NCI-H2196 treated with DMSO at 0.1 percent for 48 hours (cell line): Measurements from ENCODE around the gene MAD2L2.

Experiments used
- DNase-seq: peaks from one replicate; lab custom pipeline; 2025; ENCODE audit not compliant: unreplicated experiment; lab: John Stamatoyannopoulos, UW

MAD2L2 gene

GRCh38 chr1:11654137-11654938 is 26.6 kb downstream of the MAD2L2 start, which contains the start of the genes FBXO2 and FBXO44:
Gene FBXO2 (minus strand): TSS chr1:11654429. CDS start chr1:11654340, 89 bp downstream.
Gene FBXO44 (plus strand): TSS chr1:11654877. CDS start chr1:11655836, 959 bp downstream.
- peak; percentile 13 for DNase-seq

- no peak for DNase-seq
Measured at GRCh38 chr1:11653861-11654136, 27.1 kb downstream of the MAD2L2 start.

GRCh38 chr1:11653101-11653860 is 27.7 kb downstream of the MAD2L2 start:
- no peak for DNase-seq

DNA sequence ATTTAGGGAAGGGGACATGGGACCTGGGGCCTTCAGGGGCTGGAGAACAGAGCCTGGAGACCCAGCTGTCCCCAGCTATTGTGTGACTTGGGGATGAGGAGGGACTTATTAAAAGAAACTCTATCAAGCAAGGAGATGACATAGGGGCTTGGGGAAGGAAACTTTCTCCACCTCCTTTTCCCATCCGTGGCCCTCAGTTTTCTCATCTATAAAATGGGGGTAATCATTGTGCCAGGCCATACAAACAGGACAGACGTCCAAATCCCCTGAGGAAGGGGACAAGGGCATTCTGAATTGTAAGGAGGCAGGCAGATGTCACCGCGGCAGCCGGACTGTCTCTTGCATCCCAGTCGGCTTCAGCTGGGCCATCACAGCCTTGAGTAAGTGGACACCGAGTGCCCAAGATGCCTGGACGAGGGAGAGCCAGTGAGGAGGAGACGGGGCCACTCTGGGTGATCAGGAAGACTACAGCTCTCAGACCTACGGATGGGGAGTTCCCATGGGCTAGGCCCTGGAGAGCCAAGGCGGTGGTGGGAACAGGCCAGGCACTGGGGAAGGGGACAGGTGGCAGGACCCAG is 28.7 kb downstream of the MAD2L2 start:
- no peak for DNase-seq

GRCh38 chr1:11651017-11651416 is 29.9 kb downstream of the MAD2L2 start:
- DNase-seq = no peak

GRCh38 chr1:11650331-11650991 is 30.5 kb downstream of the MAD2L2 start:
- no peak for DNase-seq

- no peak for DNase-seq
Measured at GRCh38 chr1:11649624-11650330, 31.2 kb downstream of the MAD2L2 start.

GRCh38 chr1:11649237-11649623 is 31.7 kb downstream of the MAD2L2 start:
- no peak for DNase-seq

DNA sequence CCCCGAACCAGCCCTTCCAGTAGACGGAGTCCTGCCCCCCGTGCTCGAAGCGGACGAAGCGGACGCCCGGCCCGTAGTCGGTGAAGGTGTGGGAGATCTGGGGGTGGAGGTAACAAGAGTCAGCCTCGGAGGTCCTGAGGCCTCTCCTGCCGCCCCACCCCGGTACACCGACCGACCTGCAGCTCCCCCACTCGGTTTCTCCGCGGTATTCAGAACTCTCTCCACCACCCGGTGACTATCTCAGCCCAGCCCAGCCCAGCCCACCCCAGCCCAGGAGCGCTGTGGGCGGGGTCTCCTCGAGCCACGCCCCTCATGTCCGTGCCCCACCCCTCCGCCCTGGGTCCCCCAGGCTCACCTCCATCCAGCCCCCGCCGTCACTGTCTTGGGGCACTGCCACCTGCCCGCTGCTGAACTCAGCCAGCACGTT is 32.2 kb downstream of the MAD2L2 start:
- no peak for DNase-seq

DNA sequence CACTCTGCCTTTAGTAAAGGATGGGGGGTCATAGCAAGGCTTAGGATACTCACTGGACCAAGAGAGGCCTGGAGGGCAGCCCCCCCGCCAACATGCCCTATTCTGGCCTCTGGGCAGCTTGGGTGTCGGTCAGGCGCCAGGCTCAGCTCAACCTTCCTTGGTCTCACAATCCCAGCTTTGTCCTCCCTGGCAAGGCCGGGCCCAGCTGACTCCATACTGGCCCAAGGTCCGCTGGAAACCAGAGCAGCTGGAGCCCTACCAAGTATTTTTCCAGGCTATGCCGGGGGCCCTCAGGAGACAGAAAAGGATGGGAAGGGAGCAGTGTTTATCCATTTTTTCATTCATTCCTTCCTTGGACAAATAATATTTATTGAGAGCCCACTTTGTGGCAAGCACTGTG is 32.9 kb downstream of the MAD2L2 start:
- DNase-seq = no peak

DNA sequence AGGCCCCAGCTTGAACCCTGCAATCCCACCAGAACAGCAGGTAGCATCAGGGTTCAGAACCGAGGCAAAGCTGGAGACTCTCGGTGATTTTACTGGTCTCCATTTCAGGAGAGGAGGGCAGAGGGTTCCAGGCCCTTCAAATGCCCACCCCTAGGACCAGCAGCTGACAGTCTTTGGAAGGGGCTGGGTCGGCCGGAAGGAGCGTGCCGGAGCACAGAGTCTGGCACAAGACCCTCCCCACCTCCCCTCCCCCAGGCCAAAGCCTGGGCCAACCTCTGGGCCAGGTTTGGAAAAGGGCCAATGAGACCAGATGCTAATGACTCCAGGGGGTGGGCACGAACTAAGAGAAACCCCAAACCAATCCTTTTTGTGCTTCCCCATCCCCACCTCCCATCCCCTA is 33.6 kb downstream of the MAD2L2 start:
- no peak for DNase-seq

GRCh38 chr1:11646317-11646716 is 34.6 kb downstream of the MAD2L2 start:
- DNase-seq = no peak

- DNase-seq = peak; percentile 57
Measured at GRCh38 chr1:11645670-11646265, 35.2 kb downstream of the MAD2L2 start.

- DNase-seq = no peak
Measured at GRCh38 chr1:11645270-11645669, 35.7 kb downstream of the MAD2L2 start.

DNA sequence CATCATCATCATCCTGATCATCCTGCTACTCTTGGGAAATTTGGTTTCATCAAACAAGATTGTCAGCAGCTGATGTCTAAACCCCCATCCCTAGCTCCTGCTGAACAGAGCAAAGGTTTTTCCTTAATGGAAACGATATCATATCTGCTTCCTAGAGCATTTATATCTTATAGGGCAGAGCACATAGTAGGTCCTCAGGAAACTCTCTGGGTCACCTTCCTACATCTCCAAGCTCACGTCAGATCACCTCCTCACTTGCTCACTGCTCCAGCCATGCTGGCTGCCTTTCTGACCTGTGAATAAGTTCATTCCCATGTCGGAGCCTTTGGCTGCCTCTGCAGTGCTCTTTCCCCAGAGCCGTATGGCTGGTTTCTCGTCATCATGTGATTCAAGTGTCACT is 37.2 kb downstream of the MAD2L2 start:
- no peak for DNase-seq

DNA sequence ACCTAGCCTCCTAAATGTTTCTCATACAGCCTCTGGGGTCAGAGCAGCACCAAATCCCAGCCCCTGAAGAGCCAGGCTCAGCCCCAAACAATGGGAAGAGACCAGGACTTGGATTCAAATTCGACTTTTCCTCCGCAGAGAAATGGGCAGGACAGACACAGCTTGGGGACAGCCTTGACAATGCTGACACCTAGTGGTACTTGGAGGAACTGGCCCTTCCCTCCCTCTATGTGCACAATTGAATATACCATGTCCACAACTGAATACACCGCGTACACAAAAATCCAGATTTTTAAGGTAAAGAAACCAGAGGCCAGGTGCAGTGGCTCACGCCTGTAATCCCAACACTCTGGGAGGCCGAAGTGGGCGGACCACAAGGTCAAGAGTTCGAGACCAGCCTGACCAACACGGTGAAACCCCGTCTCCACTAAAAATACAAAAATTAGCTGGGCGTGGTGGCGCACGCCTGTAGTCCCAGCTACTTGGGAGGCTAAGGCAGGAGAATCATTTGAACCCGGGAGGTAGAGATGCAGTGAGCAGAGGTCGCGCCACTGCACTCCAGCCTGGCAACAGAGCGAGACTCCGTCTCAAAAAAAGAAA is 38.4 kb downstream of the MAD2L2 start:
- peak; percentile 29 for DNase-seq

DNA sequence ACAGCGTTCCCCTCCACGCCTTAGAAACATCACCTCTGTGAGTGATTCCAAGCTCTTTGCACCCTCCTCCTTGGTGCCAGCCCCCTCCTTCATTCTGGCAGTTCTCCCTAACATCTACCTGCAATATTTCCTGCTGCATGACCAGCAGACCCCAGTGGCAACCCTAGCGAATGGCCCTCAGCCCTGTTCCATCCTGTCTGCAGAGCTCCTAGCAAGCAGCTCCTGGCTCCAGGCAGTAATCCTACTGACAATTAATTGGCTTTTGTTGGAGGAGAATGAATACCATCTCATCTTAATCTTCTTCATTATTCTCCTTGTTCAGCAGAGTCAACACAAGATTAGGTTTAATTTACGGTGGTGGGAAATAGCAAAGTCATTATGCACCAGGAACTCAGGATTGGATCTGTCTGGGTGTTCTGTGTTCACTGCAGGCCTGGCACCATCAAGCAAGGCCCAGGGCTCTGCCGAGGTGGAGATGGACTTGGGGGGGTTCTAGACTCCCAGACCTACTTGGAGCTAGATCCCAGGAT is 39.1 kb downstream of the MAD2L2 start:
- DNase-seq = no peak

DNA sequence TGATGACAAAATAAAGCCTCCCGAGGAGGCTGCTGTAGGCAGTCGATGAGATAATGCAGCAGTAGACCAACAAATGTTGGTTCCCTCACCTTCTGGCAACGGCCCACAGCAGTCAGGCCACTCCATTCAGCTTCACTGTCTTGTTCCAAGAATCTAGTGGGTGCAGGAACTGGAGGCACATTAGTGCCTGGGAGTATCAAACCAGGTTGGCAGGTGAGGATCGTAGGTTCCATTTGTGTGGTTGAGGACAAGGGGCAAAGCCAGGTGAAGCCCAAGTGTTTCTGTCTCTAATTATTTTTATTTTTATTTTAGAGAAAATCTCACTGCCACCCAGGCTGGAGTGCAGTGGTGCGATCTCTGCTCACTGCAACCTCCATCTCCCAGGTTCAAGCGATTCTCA is 40.0 kb downstream of the MAD2L2 start:
- DNase-seq = no peak

DNA sequence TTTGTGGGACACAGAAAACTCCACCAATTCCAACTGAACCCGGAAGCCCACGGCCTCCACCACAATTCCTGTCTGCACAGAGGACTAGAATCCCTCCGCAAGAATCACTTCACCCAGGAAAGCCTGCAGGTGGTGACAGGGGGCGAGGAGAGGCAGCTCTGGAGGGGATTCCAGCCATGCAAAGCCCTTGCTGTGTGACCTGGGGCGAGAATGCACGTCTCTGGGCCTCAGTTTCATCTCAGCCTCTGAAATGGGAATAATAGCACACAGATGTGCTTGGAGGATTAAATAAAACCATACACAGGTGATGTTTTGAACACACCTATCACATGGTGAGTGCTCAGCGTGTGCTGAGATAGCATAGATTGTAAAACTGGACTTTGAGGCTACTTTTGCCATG is 40.8 kb downstream of the MAD2L2 start:
- no peak for DNase-seq

DNA sequence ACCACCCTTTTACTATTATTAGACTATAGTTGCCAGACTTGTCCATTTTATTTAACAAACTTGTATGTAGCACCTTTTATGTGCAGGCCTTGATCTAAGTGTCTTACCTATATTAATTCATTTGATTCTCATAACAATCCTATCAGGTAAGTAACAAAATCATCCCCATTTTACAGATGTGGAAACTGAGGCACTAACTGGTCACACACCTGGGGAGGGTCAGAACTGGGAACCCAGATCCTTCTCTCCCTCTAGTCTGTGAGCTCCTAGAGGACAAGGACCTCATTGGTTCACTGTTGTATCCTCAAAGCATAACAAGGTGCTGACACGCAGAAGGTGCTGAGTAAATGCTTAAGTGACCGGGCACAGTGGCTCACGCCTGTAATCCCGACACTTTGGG is 41.6 kb downstream of the MAD2L2 start:
- DNase-seq = no peak
